Measurements from ENCODE around the gene ERGIC2. TPM values are rescaled to one million over a fixed set of nuclear protein-coding genes. Genes with fewer than 3 reads are reported as not detected.
"Not testable (repeated sequence)": the region's sequence is repeated elsewhere in the genome, so short reads cannot be mapped to it uniquely, and the experiment has no call there.

ERGIC2 gene
- total and polyA plus RNA-seq, 5 donors, result 78.2 to 111 (median 99.8) TPM

DNA sequence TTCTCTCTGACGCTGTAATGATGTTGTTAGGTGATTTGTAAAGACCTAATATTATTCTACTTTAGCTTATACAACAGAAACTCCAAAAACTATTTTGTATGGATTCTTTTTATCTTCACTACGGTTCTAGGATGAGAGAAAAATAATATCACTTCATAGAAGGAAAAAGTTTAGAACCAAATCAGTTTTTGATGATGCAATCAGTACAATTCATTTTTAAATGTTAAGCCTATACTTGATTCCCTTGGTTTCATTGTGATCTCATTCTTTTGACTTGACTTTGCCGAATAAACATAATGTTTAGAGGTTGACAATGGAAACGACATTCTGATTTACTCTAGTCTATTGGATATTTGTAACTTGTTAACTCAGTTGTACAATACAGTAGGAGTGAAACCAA is 24.6 kb upstream of the ERGIC2 start:
- intact Hi-C loops (cut with DNase I), result no loop called here
- Histone ChIP-seq H3K27ac (ENCODE audit: low read length) (no peak overlapping the region), H3K4me3 (ENCODE audit: low read length) (no peak overlapping the region), H3K4me1 (ENCODE audit: control insufficient read depth, insufficient read depth, low read length) (no peaks in the 10 kb centered on the region), H3K9me3 (ENCODE audit: control insufficient read depth, low read length) (no peaks in the 10 kb centered on the region), H3K27me3 (ENCODE audit: control insufficient read depth, insufficient read depth) (no peaks in the 10 kb centered on the region)
- 57% methylated on average over 4 of the region's 4 CpGs for WGBS
- ATAC-seq (no peak), DNase-seq (no peak)

DNA sequence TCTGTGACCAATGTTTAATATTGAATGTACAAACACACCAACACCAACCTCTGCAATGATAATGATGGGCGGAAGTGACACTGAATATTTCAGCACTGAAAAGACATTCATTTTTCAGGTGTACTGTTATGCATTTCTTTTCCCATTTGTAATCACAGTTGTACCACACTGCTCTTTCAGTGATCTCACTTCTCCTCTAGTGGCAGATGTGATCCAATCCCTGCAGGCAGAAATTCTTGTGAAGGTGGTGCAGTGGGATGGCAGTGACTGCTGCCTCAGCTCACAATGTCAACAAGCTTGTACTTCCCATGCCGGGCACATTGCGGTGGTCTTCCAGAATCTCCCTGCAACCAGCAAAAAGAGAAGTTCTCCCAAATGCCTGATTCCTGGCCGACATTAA is 23.0 kb upstream of the ERGIC2 start:
- ATAC-seq, result no peak
- 64% methylated on average over 4 of the region's 4 CpGs for WGBS
- Histone ChIP-seq H3K4me1 (ENCODE audit: control insufficient read depth, insufficient read depth, low read length) (no peaks in the 10 kb centered on the region), H3K4me3 (ENCODE audit: low read length) (no peak overlapping the region), H3K9me3 (ENCODE audit: control insufficient read depth, low read length) (no peaks in the 10 kb centered on the region), H3K27ac (ENCODE audit: low read length) (no peak overlapping the region), H3K27me3 (ENCODE audit: control insufficient read depth, insufficient read depth) (no peaks in the 10 kb centered on the region)
- DNase-seq, result no peak
- intact Hi-C loops (cut with DNase I), result no loop called here

DNA sequence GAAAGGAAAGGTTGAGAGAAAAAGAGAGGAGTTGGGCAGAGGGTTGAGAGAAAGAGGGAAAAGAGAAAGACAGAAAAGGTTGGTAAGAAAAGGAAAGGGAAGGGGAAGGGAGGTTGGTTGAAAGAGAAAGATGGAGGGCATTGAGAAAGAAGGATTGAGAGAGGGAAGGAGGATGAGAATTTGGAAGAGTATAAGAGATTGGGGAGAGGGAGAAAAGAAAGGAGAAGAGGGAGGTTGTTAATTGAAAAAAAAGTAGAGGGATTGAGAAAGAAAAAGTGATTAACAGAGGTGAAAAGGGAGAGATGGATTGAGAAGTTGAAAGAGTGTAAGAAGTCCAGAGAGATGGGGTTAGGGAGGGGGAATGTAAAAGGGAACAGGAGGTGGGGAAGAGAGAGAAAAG is 21.5 kb upstream of the ERGIC2 start:
- no peaks in the 10 kb centered on the region for H3K9me3 ChIP-seq (ENCODE audit: control insufficient read depth, low read length)
- intact Hi-C loops (cut with DNase I), result no loop called here

DNA sequence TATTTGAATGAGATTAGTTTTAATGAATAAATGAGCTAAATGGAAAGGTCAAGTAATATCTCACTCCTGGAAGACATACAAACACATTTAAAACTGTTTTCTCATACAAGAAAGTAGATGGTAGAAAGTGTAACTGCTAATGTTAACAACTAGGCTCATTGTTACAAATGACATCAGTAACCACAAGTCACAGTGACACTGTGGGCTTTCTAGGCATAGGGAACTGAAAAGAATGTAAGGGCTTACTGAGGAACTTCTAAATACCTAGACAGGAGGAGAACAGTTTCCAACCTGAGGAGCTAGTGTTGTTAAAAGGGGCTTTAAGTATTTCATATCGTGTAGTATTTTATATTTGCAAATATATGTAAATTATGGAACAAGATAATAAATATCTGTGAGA is 17.5 kb upstream of the ERGIC2 start:
- DNase-seq (no peak), ATAC-seq (no peak)
- no peaks in the 10 kb centered on the region for H3K4me1 ChIP-seq (ENCODE audit: control insufficient read depth, insufficient read depth, low read length)
- WGBS, result 89% methylated on average over 1 of the region's 1 CpG
- no peak overlapping the region for H3K4me3 ChIP-seq (ENCODE audit: low read length)
- no peaks in the 10 kb centered on the region for H3K27me3 ChIP-seq (ENCODE audit: control insufficient read depth, insufficient read depth)
- H3K9me3 ChIP-seq (ENCODE audit: control insufficient read depth, low read length), result no peaks in the 10 kb centered on the region
- H3K27ac ChIP-seq (ENCODE audit: low read length), result no peak overlapping the region
- intact Hi-C loops (cut with DNase I), result no loop called here

More for the DNA sequence above, 21.5 kb upstream of the ERGIC2 start:
- Histone ChIP-seq H3K4me3 (ENCODE audit: low read length) (no peak overlapping the region), H3K4me1 (ENCODE audit: control insufficient read depth, insufficient read depth, low read length) (no peaks in the 10 kb centered on the region), H3K27ac (ENCODE audit: low read length) (no peak overlapping the region), H3K27me3 (ENCODE audit: control insufficient read depth, insufficient read depth) (no peaks in the 10 kb centered on the region)
- DNase-seq (no peak), ATAC-seq (no peak)

DNA sequence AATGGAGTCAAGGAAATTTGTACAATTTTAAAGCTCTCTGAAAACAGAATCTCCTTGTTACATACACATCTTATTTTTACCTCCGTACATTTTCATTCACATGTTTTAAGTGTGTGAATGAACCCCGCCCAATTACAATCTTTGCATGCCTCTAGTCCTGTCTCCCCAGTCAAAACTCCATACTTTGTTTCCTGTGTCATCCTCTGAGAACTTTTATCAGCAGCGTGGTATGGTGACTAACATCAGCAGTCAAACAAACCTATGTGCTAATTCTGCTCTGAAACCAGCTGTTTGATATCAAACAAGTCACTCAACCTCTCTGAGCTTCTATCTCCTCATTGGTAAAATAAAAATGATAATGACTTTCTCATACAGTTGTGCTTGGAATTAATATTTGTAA is 15.8 kb upstream of the ERGIC2 start:
- 64% methylated on average over 3 of the region's 3 CpGs for WGBS
- no peak overlapping the region for H3K27ac ChIP-seq (ENCODE audit: low read length)
- H3K4me1 ChIP-seq (ENCODE audit: control insufficient read depth, insufficient read depth, low read length), result no peaks in the 10 kb centered on the region
- H3K9me3 ChIP-seq (ENCODE audit: control insufficient read depth, low read length), result no peaks in the 10 kb centered on the region
- no peaks in the 10 kb centered on the region for H3K27me3 ChIP-seq (ENCODE audit: control insufficient read depth, insufficient read depth)
- DNase-seq, result no peak
- intact Hi-C loops (cut with DNase I), result no loop called here
- no peak for ATAC-seq
- no peak overlapping the region for H3K4me3 ChIP-seq (ENCODE audit: low read length)

DNA sequence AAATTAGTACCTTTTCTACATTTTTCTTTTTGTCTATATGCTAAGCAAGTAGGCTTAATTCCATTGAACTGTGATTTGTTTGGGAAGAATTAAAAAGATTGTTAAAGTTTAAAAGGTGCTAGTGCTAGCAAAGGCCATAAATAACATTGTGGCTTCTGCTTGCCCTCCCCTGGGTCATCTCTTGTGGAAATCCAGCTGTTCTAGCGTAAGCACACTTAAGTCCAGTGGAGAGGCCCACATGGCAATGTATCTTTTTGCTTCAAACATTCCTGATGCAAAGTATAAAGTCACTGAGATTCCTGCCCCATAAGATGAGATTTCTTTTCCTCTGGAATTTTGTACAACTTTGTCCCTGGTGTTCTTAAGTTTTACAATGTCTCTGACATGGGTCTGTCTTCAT is 14.4 kb upstream of the ERGIC2 start:
- Histone ChIP-seq H3K9me3 (ENCODE audit: control insufficient read depth, low read length) (no peaks in the 10 kb centered on the region), H3K27ac (ENCODE audit: low read length) (no peak overlapping the region), H3K4me3 (ENCODE audit: low read length) (no peak overlapping the region), H3K4me1 (ENCODE audit: control insufficient read depth, insufficient read depth, low read length) (no peaks in the 10 kb centered on the region), H3K27me3 (ENCODE audit: control insufficient read depth, insufficient read depth) (no peaks in the 10 kb centered on the region)
- DNase-seq (no peak), ATAC-seq (no peak)
- 81% methylated on average over 1 of the region's 1 CpG for WGBS
- intact Hi-C loops (cut with DNase I), result no loop called here

DNA sequence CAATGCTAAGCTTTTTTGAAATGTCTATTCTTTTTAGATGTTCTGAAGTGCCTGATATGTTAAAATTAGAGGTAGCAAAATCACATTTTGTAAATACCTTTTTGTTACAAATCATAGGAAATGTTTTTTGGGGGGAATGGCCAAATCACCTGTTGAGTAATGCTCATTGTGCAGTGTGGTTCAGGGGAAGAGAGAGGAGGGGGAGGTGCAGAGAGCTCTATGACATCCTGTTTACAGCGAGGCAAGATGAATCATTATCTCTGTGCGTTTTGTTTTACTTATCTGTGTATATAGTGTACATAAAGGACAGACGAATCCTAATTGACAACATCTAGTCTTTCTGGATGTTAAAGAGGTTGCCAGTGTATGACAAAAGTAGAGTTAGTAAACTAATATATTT is 9.4 kb upstream of the ERGIC2 start:
- H3K27ac ChIP-seq (ENCODE audit: low read length); intact Hi-C loops (cut with DNase I); H3K9me3 ChIP-seq (ENCODE audit: control insufficient read depth, low read length); DNase-seq; H3K4me1 ChIP-seq (ENCODE audit: control insufficient read depth, insufficient read depth, low read length); H3K27me3 ChIP-seq (ENCODE audit: control insufficient read depth, insufficient read depth); ATAC-seq; H3K4me3 ChIP-seq (ENCODE audit: low read length): not testable (repeated sequence)
- whole genome bisulfite sequencing, result 38% methylated on average over 3 of the region's 3 CpGs

DNA sequence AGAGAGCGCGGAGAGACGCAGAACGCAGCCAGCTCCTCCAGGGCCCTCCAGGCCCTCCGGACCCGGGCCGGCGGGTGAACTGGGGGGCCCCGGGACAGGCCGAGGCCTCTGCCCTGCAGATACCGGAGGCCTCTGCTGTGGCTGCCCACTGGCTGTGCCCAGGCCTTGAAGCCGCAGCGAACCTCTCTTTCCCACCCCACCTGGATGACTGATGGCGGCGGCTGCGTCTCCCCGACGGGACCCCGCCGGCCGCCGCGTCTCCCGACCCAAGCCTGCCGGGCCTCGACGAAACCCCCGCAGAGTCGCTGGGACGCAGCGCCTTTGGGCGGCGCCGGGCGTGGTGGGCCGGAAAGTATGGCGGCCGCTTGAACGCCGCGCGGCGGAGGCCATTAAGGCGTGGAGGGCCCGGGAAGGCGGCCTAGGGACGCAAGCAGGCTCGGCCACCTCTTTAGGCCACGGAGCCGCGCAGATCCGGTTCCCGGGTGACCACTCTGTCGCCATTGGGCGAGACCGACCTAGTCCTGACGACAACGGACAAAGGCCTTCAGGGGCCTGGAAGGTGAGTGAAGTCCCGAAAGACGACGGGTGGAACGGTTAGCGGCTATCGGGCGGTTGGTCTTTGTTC is 8.4 kb upstream of the ERGIC2 start:
- Histone ChIP-seq H3K9me3 (ENCODE audit: control insufficient read depth, low read length) (no peaks in the 10 kb centered on the region), H3K4me1 (ENCODE audit: control insufficient read depth, insufficient read depth, low read length) (no peaks in the 10 kb centered on the region), H3K27ac (ENCODE audit: low read length) (no peak overlapping the region), H3K27me3 (ENCODE audit: control insufficient read depth, insufficient read depth) (no peaks in the 10 kb centered on the region), H3K4me3 (ENCODE audit: low read length) (no peak overlapping the region)
- intact Hi-C loops (cut with DNase I), result no loop called here
- DNase-seq (peak in 2 of 3 donors; percentile 34 to 44), ATAC-seq (peak in 1 of 2 donors; percentile 40)
- 91% methylated on average over 65 of the region's 65 CpGs for WGBS

DNA sequence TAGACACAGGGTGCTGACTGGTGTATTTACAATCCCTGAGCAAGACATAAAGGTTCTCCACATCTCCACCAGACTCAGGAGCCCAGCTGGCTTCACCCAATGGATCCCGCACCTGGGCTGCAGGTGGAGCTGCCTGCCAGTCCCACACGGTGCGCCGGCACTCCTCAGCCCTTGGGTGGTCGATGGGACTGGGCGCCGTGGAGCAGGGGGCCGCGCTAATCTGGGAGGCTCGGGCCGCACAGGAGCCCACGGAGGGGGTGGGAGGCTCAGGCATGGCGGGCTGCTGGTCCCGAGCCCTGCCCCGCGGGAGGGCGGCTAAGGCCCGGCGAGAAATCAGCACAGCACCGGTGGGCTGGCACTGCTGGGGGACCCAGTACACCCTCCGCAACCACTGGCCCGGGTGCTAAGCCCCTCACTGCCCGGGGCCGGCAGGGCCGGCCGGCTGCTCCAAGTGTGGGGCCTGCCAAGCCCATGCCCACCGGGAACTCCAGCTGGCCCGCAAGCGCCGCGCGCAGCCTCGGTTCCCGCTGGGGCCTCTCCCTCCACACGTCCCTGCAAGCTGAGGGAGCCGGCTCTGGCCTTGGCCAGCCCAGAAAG is 5.2 kb upstream of the ERGIC2 start:
- H3K9me3 ChIP-seq (ENCODE audit: control insufficient read depth, low read length); ATAC-seq; H3K27me3 ChIP-seq (ENCODE audit: control insufficient read depth, insufficient read depth); H3K4me3 ChIP-seq (ENCODE audit: low read length); H3K27ac ChIP-seq (ENCODE audit: low read length); intact Hi-C loops (cut with DNase I); H3K4me1 ChIP-seq (ENCODE audit: control insufficient read depth, insufficient read depth, low read length): not testable (repeated sequence)
- DNase-seq, result peak in 2 of 3 donors; percentile 33 to 48
- WGBS, result 95% methylated on average over 36 of the region's 36 CpGs

DNA sequence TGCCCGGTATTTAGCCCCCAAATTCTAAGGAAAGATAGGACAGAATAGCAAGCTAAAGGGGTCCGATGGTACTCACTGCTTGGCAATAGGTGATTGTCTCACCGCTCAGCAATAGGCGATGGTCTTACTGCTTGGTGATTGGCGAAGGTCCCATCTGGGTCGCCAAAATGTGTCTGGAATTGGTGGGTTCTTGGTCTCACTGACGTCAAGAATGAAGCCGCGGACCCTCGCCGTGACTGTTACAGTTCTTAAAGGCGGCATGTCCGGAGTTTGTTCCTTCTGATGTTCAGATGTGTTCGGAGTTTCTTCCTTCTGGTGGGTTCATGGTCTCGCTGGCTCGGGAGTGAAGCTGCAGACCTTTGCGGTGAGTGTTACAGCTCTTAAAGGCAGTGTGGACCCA is 4.2 kb upstream of the ERGIC2 start:
- H3K4me1 ChIP-seq (ENCODE audit: control insufficient read depth, insufficient read depth, low read length); H3K4me3 ChIP-seq (ENCODE audit: low read length); H3K27ac ChIP-seq (ENCODE audit: low read length); H3K27me3 ChIP-seq (ENCODE audit: control insufficient read depth, insufficient read depth); intact Hi-C loops (cut with DNase I); H3K9me3 ChIP-seq (ENCODE audit: control insufficient read depth, low read length); ATAC-seq: not testable (repeated sequence)
- peak in 1 of 3 donors; percentile 19 for DNase-seq
- 92% methylated on average over 17 of the region's 17 CpGs for WGBS

DNA sequence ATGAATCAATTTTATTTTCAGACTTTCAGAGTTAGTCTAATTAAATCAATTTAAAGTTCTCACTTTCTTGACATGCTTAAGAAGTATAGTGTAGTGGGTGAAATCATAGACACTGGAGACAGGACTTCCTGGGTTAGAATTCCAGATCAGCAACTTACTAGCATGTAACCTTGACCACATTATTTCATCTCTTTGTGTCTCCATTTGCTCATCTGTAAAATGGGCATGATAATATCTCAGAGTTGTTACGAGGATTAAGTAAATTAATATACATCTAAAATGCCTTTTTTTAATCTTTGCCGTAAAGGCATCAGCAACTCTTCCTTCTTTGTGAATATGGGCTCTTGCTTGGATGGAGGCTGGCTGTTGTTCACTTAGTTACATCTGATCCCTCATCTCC is 1.3 kb upstream of the ERGIC2 start:
- Histone ChIP-seq H3K9me3 (ENCODE audit: control insufficient read depth, low read length) (no peaks in the 10 kb centered on the region), H3K27me3 (ENCODE audit: control insufficient read depth, insufficient read depth) (no peaks in the 10 kb centered on the region), H3K27ac (ENCODE audit: low read length) (no peak overlapping the region), H3K4me3 (ENCODE audit: low read length) (no peak overlapping the region), H3K4me1 (ENCODE audit: control insufficient read depth, insufficient read depth, low read length) (no peaks in the 10 kb centered on the region)
- 96% methylated on average over 2 of the region's 2 CpGs for WGBS
- no peak for DNase-seq
- ATAC-seq, result no peak
- intact Hi-C loops (cut with DNase I), result no loop called here

DNA sequence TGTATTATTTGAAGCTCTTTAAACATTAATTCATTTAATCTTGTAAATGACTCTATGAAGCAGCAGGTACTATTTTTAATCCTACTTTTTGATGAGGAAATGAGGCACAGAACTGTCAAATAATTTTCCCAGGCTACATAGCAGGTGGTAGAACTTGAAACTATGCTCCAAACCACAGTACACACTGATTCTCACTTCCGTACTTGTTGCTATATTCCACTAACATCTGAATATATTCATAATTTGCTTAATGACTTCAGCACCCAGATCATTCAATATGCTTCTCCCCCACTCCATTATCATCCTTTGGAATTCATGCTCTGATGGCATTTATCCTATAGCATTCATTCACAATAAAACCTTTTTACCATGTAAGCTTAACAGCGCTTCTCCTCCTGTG is 4.9 kb downstream of the ERGIC2 start:
- intact Hi-C loops (cut with DNase I), result no loop called here
- DNase-seq, result no peak
- Histone ChIP-seq H3K4me3 (ENCODE audit: low read length) (no peak overlapping the region), H3K4me1 (ENCODE audit: control insufficient read depth, insufficient read depth, low read length) (no peaks in the 10 kb centered on the region), H3K27me3 (ENCODE audit: control insufficient read depth, insufficient read depth) (no peaks in the 10 kb centered on the region), H3K27ac (ENCODE audit: low read length) (no peak overlapping the region), H3K9me3 (ENCODE audit: control insufficient read depth, low read length) (no peaks in the 10 kb centered on the region)
- WGBS, result 98% methylated on average over 2 of the region's 2 CpGs
- no peak for ATAC-seq
